HG03039 (cell line): ENCODE results near the gene PTPRF.
"Not testable (repeated sequence)": the region's sequence is repeated elsewhere in the genome, so short reads cannot be mapped to it uniquely, and the experiment has no call there.

ENCODE experiments used
- ATAC-seq: cut with Tn5 transposase; IDR thresholded peaks from one replicate; pipeline ENCODE4 v1.9.1; 2021; ENCODE audit warnings: mild to moderate bottlenecking, moderate library complexity; ENCODE audit not compliant: unreplicated experiment

The PTPRF gene

GRCh38 chr1:43621386-43621785 is 90.7 kb downstream of the PTPRF start:
- no peak for ATAC-seq

GRCh38 chr1:43621861-43622260 is 91.2 kb downstream of the PTPRF start:
- ATAC-seq: no peak

GRCh38 chr1:43622471-43622870 is 91.8 kb downstream of the PTPRF start:
- ATAC-seq: no peak

- ATAC-seq: no peak
Observed at GRCh38 chr1:43622901-43623780, 92.5 kb downstream of the PTPRF start.

- no peak for ATAC-seq
Observed at GRCh38 chr1:43625063-43625780, 94.5 kb downstream of the PTPRF start.

- ATAC-seq: no peak
Observed at GRCh38 chr1:43632135-43632670, 101.5 kb downstream of the PTPRF start.

- no peak for ATAC-seq
Observed at GRCh38 chr1:43634721-43635120, 104.0 kb downstream of the PTPRF start.

GRCh38 chr1:43636006-43636641 is 105.4 kb downstream of the PTPRF start:
- ATAC-seq: no peak

- ATAC-seq: no peak
Observed at GRCh38 chr1:43637267-43637666, 106.6 kb downstream of the PTPRF start.

GRCh38 chr1:43638381-43638780 is 107.7 kb downstream of the PTPRF start:
- ATAC-seq: not testable (repeated sequence)

- no peak for ATAC-seq
Observed at GRCh38 chr1:43639976-43640794, 109.5 kb downstream of the PTPRF start.

- no peak for ATAC-seq
Observed at GRCh38 chr1:43644558-43644957, 113.9 kb downstream of the PTPRF start.

GRCh38 chr1:43645461-43645860 is 114.8 kb downstream of the PTPRF start:
- ATAC-seq: no peak

- not testable (repeated sequence) for ATAC-seq
Observed at GRCh38 chr1:43647331-43647730, 116.6 kb downstream of the PTPRF start.

- no peak for ATAC-seq
Observed at GRCh38 chr1:43648221-43648847, 117.7 kb downstream of the PTPRF start.

GRCh38 chr1:43648876-43649477 is 118.3 kb downstream of the PTPRF start:
- no peak for ATAC-seq

GRCh38 chr1:43650310-43651085 is 119.8 kb downstream of the PTPRF start:
- peak; percentile 60 for ATAC-seq

GRCh38 chr1:43651188-43651587 is 120.5 kb downstream of the PTPRF start:
- no peak for ATAC-seq

- no peak for ATAC-seq
Observed at GRCh38 chr1:43651902-43652301, 121.2 kb downstream of the PTPRF start.
